CD4-positive, alpha-beta memory T cell (primary cell): ENCODE results near the gene SEMA5B. TPM values are rescaled to one million over a fixed set of nuclear protein-coding genes. Genes with fewer than 3 reads are reported as not detected.

Source experiments
- CTCF ChIA-PET: fragments of 350-600 bp; sonication (Branson Sonifier 250); formaldehyde crosslinking; loops from one replicate; lab custom pipeline; 2021; ENCODE audit warnings: inconsistent platforms; ENCODE audit not compliant: partially characterized antibody; lab: Charles Lee
- POLR2A ChIA-PET: fragments of 350-600 bp; sonication (Branson Sonifier 250); formaldehyde crosslinking; loops from one replicate; lab custom pipeline; 2021; ENCODE audit not compliant: partially characterized antibody; lab: Charles Lee
- DNase-seq, 5 donors: peaks; one replicate each; pipeline versions ENCODE4 v3.0.0 to v3.0.0-alpha.2; 2020 to 2022; ENCODE audit warnings: mixed read lengths in 1 of 5
- H3K27ac ChIP-seq: one replicate; pipeline ENCODE4 v1.7.0; 2013; ENCODE audit warnings: low read depth, low read length
- H3K27me3 ChIP-seq: 2 replicates; pipeline ENCODE4 v1.7.0; 2013; ENCODE audit warnings: mild to moderate bottlenecking, low read length, moderate library complexity; ENCODE audit not compliant: insufficient read depth
- H3K36me3 ChIP-seq: 2 replicates; pipeline ENCODE4 v1.7.0; 2013; ENCODE audit warnings: mild to moderate bottlenecking, low read length, moderate library complexity; ENCODE audit not compliant: insufficient read depth
- H3K4me1 ChIP-seq: 2 replicates; pipeline ENCODE4 v1.7.0; 2013; ENCODE audit warnings: mild to moderate bottlenecking, low read length, moderate library complexity; ENCODE audit not compliant: insufficient read depth
- H3K4me3 ChIP-seq, 2 donors: one replicate each; pipeline ENCODE4 v1.7.0; 2013; ENCODE audit warnings: low read length in 2 of 2, mild to moderate bottlenecking in 1 of 2
- H3K9me3 ChIP-seq, 2 donors: one replicate each; pipeline ENCODE4 v1.7.0; 2013; ENCODE audit warnings: low read length in 2 of 2, control low read depth in 1 of 2; ENCODE audit not compliant: control insufficient read depth in 1 of 2
- H3K27ac Mint-ChIP-seq, 7 donors: one replicate each; pipeline ENCODE4 v1.8.0; 2020 to 2021; ENCODE audit warnings: mixed read lengths in 7 of 7, mild to moderate bottlenecking in 6 of 7, inconsistent platforms in 3 of 7, moderate library complexity in 3 of 7
- H3K27me3 Mint-ChIP-seq, 2 donors: one replicate each; pipeline ENCODE4 v1.8.0; 2020 to 2021; ENCODE audit warnings: mixed read lengths in 2 of 2
- H3K36me3 Mint-ChIP-seq, 2 donors: one replicate each; pipeline ENCODE4 v1.8.0; 2020 to 2021; ENCODE audit warnings: mixed read lengths in 2 of 2, inconsistent platforms in 1 of 2, mild to moderate bottlenecking in 1 of 2
- H3K4me1 Mint-ChIP-seq, 4 donors: one replicate each; pipeline ENCODE4 v1.8.0; 2020 to 2021; ENCODE audit warnings: mixed read lengths in 4 of 4, mild to moderate bottlenecking in 1 of 4
- H3K4me3 Mint-ChIP-seq, 8 donors: one replicate each; pipeline ENCODE4 v1.8.0; 2020 to 2021; ENCODE audit warnings: mixed read lengths in 8 of 8, mild to moderate bottlenecking in 7 of 8, moderate library complexity in 6 of 8, inconsistent platforms in 3 of 8
- H3K9me3 Mint-ChIP-seq, 8 donors: one replicate each; pipeline ENCODE4 v1.8.0; 2020 to 2021; ENCODE audit warnings: mixed read lengths in 8 of 8, mild to moderate bottlenecking in 5 of 8, inconsistent platforms in 3 of 8, moderate library complexity in 1 of 8
- intact Hi-C: fragments of 100-400 bp; cut with micrococcal nuclease; formaldehyde crosslinking; loops from one replicate; pipeline ENCODE4 v1.15.1; 2023
- polyA plus RNA-seq, 2 donors: library from polyadenylated mRNA; unstranded; fragments of 300-500 nt; fragmentation: Illumina TruSeq; gene quantifications; one replicate each; pipeline ENCODE4 v1.2.3, GENCODE V29; 2021
- total RNA-seq, 2 experiments: library from RNA; stranded (reverse); gene quantifications; one replicate each; pipeline ENCODE4 v1.2.3, GENCODE V29; 2021

SEMA5B gene
- total and polyA plus RNA-seq, 4 experiments from 2014 or later, result not detected

- intact Hi-C loops, result no loop called here
- CTCF ChIA-PET, result no interaction called here
- Mint-ChIP-seq H3K9me3 (no peaks in the 10 kb centered on the region), H3K4me3 (no peak overlapping the region), H3K27ac (no peak overlapping the region), H3K4me1 (peaks cover 0 to 11% (median 0%) of the 10 kb centered on the region in 4 donors), H3K36me3 (no peaks in the 10 kb centered on the region), H3K27me3 (peaks cover 2 to 4% of the 10 kb centered on the region in 2 donors)
- H3K4me1 ChIP-seq, result peaks cover 6% of the 10 kb centered on the region
- H3K36me3 ChIP-seq, result no peaks in the 10 kb centered on the region
- H3K27me3 ChIP-seq, result no peaks in the 10 kb centered on the region
- no peak for DNase-seq
- H3K9me3 ChIP-seq, result no peaks in the 10 kb centered on the region
- H3K4me3 ChIP-seq, result no peak overlapping the region
- POLR2A ChIA-PET, result no interaction called here
- H3K27ac ChIP-seq, result no peak overlapping the region
Measured at GRCh38 chr3:122940628-122941086, 86.9 kb downstream of the SEMA5B start.

GRCh38 chr3:122938783-122939425, 88.7 kb downstream of the SEMA5B start:
- Mint-ChIP-seq H3K27ac (no peak overlapping the region), H3K4me1 (peaks cover 0 to 11% (median 0%) of the 10 kb centered on the region in 4 donors), H3K27me3 (peaks cover 0 to 2% of the 10 kb centered on the region in 2 donors), H3K36me3 (no peaks in the 10 kb centered on the region), H3K4me3 (no peak overlapping the region), H3K9me3 (no peaks in the 10 kb centered on the region)
- intact Hi-C loops, result no loop called here
- ChIA-PET CTCF (no interaction called here), POLR2A (no interaction called here)
- Histone ChIP-seq H3K4me3 (no peak overlapping the region), H3K27me3 (no peaks in the 10 kb centered on the region), H3K9me3 (no peaks in the 10 kb centered on the region), H3K36me3 (no peaks in the 10 kb centered on the region), H3K27ac (no peak overlapping the region), H3K4me1 (peaks cover 6% of the 10 kb centered on the region)
- DNase-seq, result no peak

DNA sequence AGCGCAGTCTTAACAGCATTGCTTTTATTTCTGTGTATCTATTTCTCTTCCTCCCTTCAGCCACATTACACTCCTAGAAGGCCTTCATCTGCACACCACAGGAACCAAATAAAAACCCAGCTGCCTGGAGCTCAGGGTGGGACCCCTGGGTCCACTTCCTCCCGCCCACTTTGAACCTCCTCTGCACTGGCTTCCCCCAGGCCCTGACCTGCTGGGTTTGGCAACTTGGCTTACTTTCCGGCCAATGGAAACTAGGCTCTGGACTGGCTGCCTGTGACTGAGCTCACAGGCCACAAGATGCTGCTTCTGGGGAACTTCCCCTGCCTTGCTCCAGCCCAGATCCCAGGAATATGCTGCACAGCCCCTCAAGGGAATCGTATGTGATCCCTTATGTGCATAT, 89.8 kb downstream of the SEMA5B start:
- Histone ChIP-seq H3K27me3 (no peaks in the 10 kb centered on the region), H3K36me3 (no peaks in the 10 kb centered on the region), H3K4me3 (no peak overlapping the region), H3K27ac (no peak overlapping the region), H3K9me3 (no peaks in the 10 kb centered on the region), H3K4me1 (peaks cover 6% of the 10 kb centered on the region)
- H3K27ac Mint-ChIP-seq, result no peak overlapping the region
- H3K9me3 Mint-ChIP-seq, result no peaks in the 10 kb centered on the region
- intact Hi-C loops, result no loop called here
- POLR2A ChIA-PET, result no interaction called here
- CTCF ChIA-PET, result no interaction called here
- H3K27me3 Mint-ChIP-seq, result peaks cover 0 to 2% of the 10 kb centered on the region in 2 donors
- H3K4me3 Mint-ChIP-seq, result no peak overlapping the region
- no peak for DNase-seq
- no peaks in the 10 kb centered on the region for H3K36me3 Mint-ChIP-seq
- peaks cover 0 to 11% (median 0%) of the 10 kb centered on the region in 4 donors for H3K4me1 Mint-ChIP-seq

DNA sequence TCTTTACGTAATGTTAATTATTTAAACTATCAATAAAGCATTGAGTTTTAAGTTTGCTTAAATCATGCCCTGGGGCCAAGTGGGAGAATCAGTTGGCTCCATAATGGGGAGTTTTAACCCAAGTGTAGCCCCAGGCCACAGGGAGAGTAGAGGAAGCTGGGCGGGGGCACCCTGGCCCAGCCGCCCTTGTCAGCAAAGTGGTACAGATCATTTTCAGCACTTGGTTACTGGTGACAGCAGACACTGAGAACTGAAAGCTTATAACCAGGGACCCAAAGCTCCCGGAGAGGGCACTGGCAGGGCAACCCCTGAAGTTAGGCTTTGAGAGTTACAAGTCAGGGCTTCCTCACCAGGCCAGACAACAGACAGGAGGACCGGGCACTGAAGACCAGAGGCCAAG, 90.6 kb downstream of the SEMA5B start:
- Histone ChIP-seq H3K4me3 (no peak overlapping the region), H3K27me3 (no peaks in the 10 kb centered on the region), H3K27ac (no peak overlapping the region), H3K36me3 (no peaks in the 10 kb centered on the region), H3K4me1 (peaks cover 6% of the 10 kb centered on the region), H3K9me3 (no peaks in the 10 kb centered on the region)
- Mint-ChIP-seq H3K27me3 (peaks cover 0 to 2% of the 10 kb centered on the region in 2 donors), H3K36me3 (no peaks in the 10 kb centered on the region), H3K9me3 (no peaks in the 10 kb centered on the region), H3K27ac (no peak overlapping the region), H3K4me3 (no peak overlapping the region), H3K4me1 (peaks cover 0 to 11% (median 0%) of the 10 kb centered on the region in 4 donors)
- intact Hi-C loops, result no loop called here
- DNase-seq, result no peak
- ChIA-PET POLR2A (no interaction called here), CTCF (interaction anchor here (1.6 kb wide), 1 partner anchor 10 kb away, joined by 3 read pairs; no protein-coding TSS in a partner anchor)

GRCh38 chr3:122936335-122936734, 91.2 kb downstream of the SEMA5B start:
- no peaks in the 10 kb centered on the region for H3K9me3 Mint-ChIP-seq
- intact Hi-C loops, result no loop called here
- Histone ChIP-seq H3K27ac (no peak overlapping the region), H3K9me3 (no peaks in the 10 kb centered on the region), H3K27me3 (no peaks in the 10 kb centered on the region), H3K4me1 (peaks cover 6% of the 10 kb centered on the region), H3K4me3 (no peak overlapping the region), H3K36me3 (no peaks in the 10 kb centered on the region)
- no peak for DNase-seq
- H3K4me3 Mint-ChIP-seq, result no peak overlapping the region
- H3K27ac Mint-ChIP-seq, result no peak overlapping the region
- ChIA-PET POLR2A (no interaction called here), CTCF (interaction anchor here (1.6 kb wide), 1 partner anchor 11 kb away, joined by 3 read pairs; no protein-coding TSS in a partner anchor)
- H3K4me1 Mint-ChIP-seq, result peaks cover 0 to 7% (median 0%) of the 10 kb centered on the region in 4 donors
- peaks cover 0 to 2% of the 10 kb centered on the region in 2 donors for H3K27me3 Mint-ChIP-seq
- no peaks in the 10 kb centered on the region for H3K36me3 Mint-ChIP-seq

DNA sequence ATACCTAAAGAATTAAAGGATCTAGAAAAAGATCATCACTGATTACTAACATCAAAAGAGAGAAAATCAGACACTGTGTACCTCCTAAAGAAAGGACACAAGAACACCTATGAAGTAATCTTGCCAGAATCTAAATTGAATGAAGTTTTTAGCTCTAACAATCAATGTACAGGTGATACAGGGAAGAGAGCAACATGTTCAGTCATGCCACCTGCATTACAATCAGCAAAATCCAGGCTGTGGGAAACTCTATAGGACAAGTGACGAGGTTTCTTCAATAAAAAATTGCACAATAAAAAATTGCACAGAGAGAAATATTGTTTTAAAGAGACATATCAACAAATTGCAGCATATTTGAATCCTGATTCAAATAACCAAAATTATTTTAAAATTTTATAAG, 93.3 kb downstream of the SEMA5B start:
- ChIA-PET POLR2A (no interaction called here), CTCF (no interaction called here)
- Histone ChIP-seq H3K9me3 (no peaks in the 10 kb centered on the region), H3K4me1 (no peaks in the 10 kb centered on the region), H3K36me3 (no peaks in the 10 kb centered on the region), H3K27me3 (no peaks in the 10 kb centered on the region), H3K4me3 (no peak overlapping the region), H3K27ac (no peak overlapping the region)
- no peak for DNase-seq
- no peaks in the 10 kb centered on the region for H3K4me1 Mint-ChIP-seq
- H3K4me3 Mint-ChIP-seq, result no peak overlapping the region
- no peak overlapping the region for H3K27ac Mint-ChIP-seq
- H3K36me3 Mint-ChIP-seq, result no peaks in the 10 kb centered on the region
- no peaks in the 10 kb centered on the region for H3K9me3 Mint-ChIP-seq
- intact Hi-C loops, result no loop called here
- peaks cover 0 to 2% of the 10 kb centered on the region in 2 donors for H3K27me3 Mint-ChIP-seq

DNA sequence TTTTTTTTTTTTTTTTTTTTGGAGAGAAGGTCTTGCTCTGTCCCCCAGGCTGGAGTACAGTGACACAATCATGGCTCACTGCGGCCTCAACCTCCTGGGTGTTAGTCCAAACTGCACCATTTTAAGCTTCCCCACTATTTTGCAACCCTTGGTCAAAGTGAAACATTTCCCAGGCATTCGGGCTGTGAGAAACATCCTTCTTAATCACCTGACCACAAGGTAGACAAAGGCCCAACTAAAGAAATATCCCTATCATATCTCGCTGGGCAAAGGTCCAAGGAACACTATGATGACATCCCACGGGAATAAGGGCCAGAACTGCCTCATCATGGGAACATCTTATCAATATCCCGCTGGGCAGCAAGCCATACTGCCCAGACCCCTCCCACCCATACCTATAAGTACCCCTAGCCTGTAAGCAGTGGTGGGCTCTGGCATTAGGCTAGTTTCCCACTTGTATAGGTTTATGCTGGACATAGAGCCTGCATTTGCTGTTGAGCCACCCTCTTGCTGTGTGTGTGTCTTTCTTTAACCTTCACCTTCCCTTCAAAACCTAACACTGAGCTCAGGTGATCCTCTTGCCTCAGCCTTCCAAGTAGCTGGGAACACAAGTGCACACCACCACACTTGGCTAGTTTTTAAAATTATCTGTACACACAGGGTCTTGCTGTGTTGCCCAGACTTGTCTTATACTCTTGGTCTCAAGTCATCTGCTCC, 95.2 kb downstream of the SEMA5B start:
- Mint-ChIP-seq H3K4me3 (no peak overlapping the region), H3K36me3 (no peaks in the 10 kb centered on the region), H3K4me1 (no peaks in the 10 kb centered on the region), H3K9me3 (no peaks in the 10 kb centered on the region), H3K27me3 (peaks cover 0 to 4% of the 10 kb centered on the region in 2 donors), H3K27ac (no peak overlapping the region)
- intact Hi-C loops, result no loop called here
- CTCF ChIA-PET, result no interaction called here
- Histone ChIP-seq H3K4me1 (no peaks in the 10 kb centered on the region), H3K36me3 (no peaks in the 10 kb centered on the region), H3K27me3 (no peaks in the 10 kb centered on the region), H3K27ac (no peak overlapping the region), H3K9me3 (no peaks in the 10 kb centered on the region), H3K4me3 (no peak overlapping the region)
- no peak for DNase-seq
- POLR2A ChIA-PET, result no interaction called here
